Trophoblast cell (in vitro differentiated cells and primary cell): ENCODE results near the gene TMF1.

ENCODE experiments used
- DNase-seq, 2 donors: peaks; one replicate each; pipeline ENCODE4 v3.0.0-alpha.2; 2016
- H2AFZ ChIP-seq: 2 replicates; pipeline ENCODE4 v1.6.1; 2013; ENCODE audit warnings: low read length, moderate library complexity, mild to moderate bottlenecking; ENCODE audit not compliant: insufficient read depth, poor library complexity
- H2AK5ac ChIP-seq: 2 replicates; pipeline ENCODE4 v1.6.1; 2013; ENCODE audit warnings: mild to moderate bottlenecking, low read length
- H2BK120ac ChIP-seq: 2 replicates; pipeline ENCODE4 v1.6.1; 2013; ENCODE audit warnings: low read length, mild to moderate bottlenecking, moderate library complexity; ENCODE audit not compliant: insufficient read depth, poor library complexity
- H2BK12ac ChIP-seq: 2 replicates; pipeline ENCODE4 v1.6.1; 2013; ENCODE audit warnings: mild to moderate bottlenecking, low read length, moderate library complexity
- H2BK5ac ChIP-seq: 2 replicates; pipeline ENCODE4 v1.6.1; 2013; ENCODE audit warnings: low read length, low read depth, moderate library complexity, mild to moderate bottlenecking; ENCODE audit not compliant: poor library complexity
- H3K14ac ChIP-seq: 2 replicates; pipeline ENCODE4 v1.6.1; 2013; ENCODE audit warnings: mild to moderate bottlenecking, low read length
- H3K18ac ChIP-seq: 2 replicates; pipeline ENCODE4 v1.6.1; 2013; ENCODE audit warnings: mild to moderate bottlenecking, low read length
- H3K23ac ChIP-seq: 2 replicates; pipeline ENCODE4 v1.6.1; 2013; ENCODE audit warnings: low read length
- H3K27ac ChIP-seq: 2 replicates; pipeline ENCODE4 v1.5.1; 2013; ENCODE audit warnings: low read depth, mild to moderate bottlenecking, inconsistent platforms, low read length, moderate library complexity
- H3K27me3 ChIP-seq: 2 replicates; pipeline ENCODE4 v1.6.1; 2013; ENCODE audit warnings: inconsistent platforms, mild to moderate bottlenecking, low read length, moderate library complexity; ENCODE audit not compliant: insufficient read depth
- H3K36me3 ChIP-seq, 2 experiments: 1 replicate in 1 of 2; 2 replicates in 1 of 2; pipeline ENCODE4 v1.6.1; 2013; ENCODE audit warnings: low read length in 2 of 2, mild to moderate bottlenecking in 2 of 2, moderate library complexity in 1 of 2; ENCODE audit not compliant: insufficient read depth in 2 of 2, control insufficient read depth in 1 of 2
- H3K4ac ChIP-seq: 2 replicates; pipeline ENCODE4 v1.6.1; 2013; ENCODE audit warnings: low read depth, mild to moderate bottlenecking, low read length, moderate library complexity
- H3K4me1 ChIP-seq, 2 experiments: 1 replicate in 1 of 2; 2 replicates in 1 of 2; pipeline ENCODE4 v1.6.1; 2013; ENCODE audit warnings: low read length in 2 of 2, mild to moderate bottlenecking in 2 of 2, moderate library complexity in 1 of 2; ENCODE audit not compliant: insufficient read depth in 2 of 2, control insufficient read depth in 1 of 2
- H3K4me2 ChIP-seq: 2 replicates; pipeline ENCODE4 v1.6.1; 2013; ENCODE audit warnings: inconsistent platforms, mild to moderate bottlenecking, low read length, moderate library complexity
- H3K4me3 ChIP-seq: 2 replicates; pipeline ENCODE4 v1.5.1; 2013; ENCODE audit warnings: mild to moderate bottlenecking, low read depth, low read length, inconsistent platforms
- H3K79me1 ChIP-seq: one replicate; pipeline ENCODE4 v1.6.1; 2013; ENCODE audit warnings: low read length
- H3K79me2 ChIP-seq: 2 replicates; pipeline ENCODE4 v1.6.1; 2013; ENCODE audit warnings: low read length, mild to moderate bottlenecking; ENCODE audit not compliant: control insufficient read depth, insufficient read depth, poor library complexity
- H3K9ac ChIP-seq: 2 replicates; pipeline ENCODE4 v1.6.1; 2013; ENCODE audit warnings: mild to moderate bottlenecking, low read length
- H3K9me3 ChIP-seq: 2 replicates; pipeline ENCODE4 v1.6.1; 2013; ENCODE audit warnings: low read depth, mild to moderate bottlenecking, control low read depth, inconsistent platforms, low read length; ENCODE audit not compliant: insufficient read depth
- H4K12ac ChIP-seq: 2 replicates; pipeline ENCODE4 v1.6.1; 2013; ENCODE audit warnings: low read depth, mild to moderate bottlenecking, low read length, moderate library complexity
- H4K8ac ChIP-seq: 2 replicates; pipeline ENCODE4 v1.6.1; 2013; ENCODE audit warnings: low read depth, mild to moderate bottlenecking, low read length, moderate library complexity
- H4K91ac ChIP-seq: one replicate; pipeline ENCODE4 v1.6.1; 2013; ENCODE audit warnings: low read depth, mild to moderate bottlenecking, low read length, moderate library complexity
- WGBS: extraction: QIAGEN DNeasy Blood & Tissue Kit; methylation state at CpG from one replicate; pipeline ENCODE4 v1.1.7; 2013; ENCODE audit warnings: missing lambda C conversion rate; ENCODE audit not compliant: insufficient read length, insufficient coverage; ENCODE audit errors: extremely low coverage; 5-methylcytosine and 5-hydroxymethylcytosine counted together

The TMF1 gene

DNA sequence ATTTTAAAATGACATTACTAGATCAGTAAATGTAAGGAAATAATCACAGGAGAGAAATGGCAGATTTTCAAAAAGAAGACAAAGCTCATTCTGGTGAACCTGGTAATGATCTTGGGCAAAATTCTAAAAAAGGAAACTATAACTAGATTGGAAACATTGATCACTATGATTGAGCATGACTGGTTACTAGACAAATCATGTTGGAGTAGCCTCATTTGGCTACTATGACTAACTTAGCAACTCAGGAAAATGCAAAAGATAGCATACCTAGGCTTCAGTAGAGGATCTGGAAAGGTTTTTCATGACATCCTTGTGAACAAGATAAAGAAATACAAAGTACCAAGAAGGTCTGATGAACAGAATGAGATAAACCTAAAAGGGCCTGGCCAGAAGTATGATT lies 7.6 kb upstream of the TMF1 start:
- no peak overlapping the region for H4K12ac ChIP-seq
- H3K4me3 ChIP-seq: no peak overlapping the region
- no peak overlapping the region for H3K14ac ChIP-seq
- no peaks in the 10 kb centered on the region for H3K79me2 ChIP-seq
- H2BK12ac ChIP-seq: no peak overlapping the region
- H3K27ac ChIP-seq: no peak overlapping the region
- H3K27me3 ChIP-seq: no peaks in the 10 kb centered on the region
- H2AK5ac ChIP-seq: no peak overlapping the region
- H3K4me1 ChIP-seq: no peaks in the 10 kb centered on the region
- H3K79me1 ChIP-seq: no peaks in the 10 kb centered on the region
- no peak overlapping the region for H3K9ac ChIP-seq
- no peak overlapping the region for H4K8ac ChIP-seq
- H3K4ac ChIP-seq: no peak overlapping the region
- no peak overlapping the region for H3K23ac ChIP-seq
- H3K9me3 ChIP-seq: no peaks in the 10 kb centered on the region
- peaks cover 10 to 17% of the 10 kb centered on the region in 2 experiments for H3K36me3 ChIP-seq
- no peak overlapping the region for H2BK5ac ChIP-seq
- H3K4me2 ChIP-seq: no peak overlapping the region
- no peak overlapping the region for H2BK120ac ChIP-seq
- no peak overlapping the region for H4K91ac ChIP-seq
- no peak for DNase-seq
- no peak overlapping the region for H2AFZ ChIP-seq
- H3K18ac ChIP-seq: no peak overlapping the region

GRCh38 chr3:69058947-69059224 lies 6.8 kb upstream of the TMF1 start:
- H3K23ac ChIP-seq: no peak overlapping the region
- H3K14ac ChIP-seq: no peak overlapping the region
- no peaks in the 10 kb centered on the region for H3K4me1 ChIP-seq
- no peaks in the 10 kb centered on the region for H3K79me2 ChIP-seq
- no peak overlapping the region for H3K4ac ChIP-seq
- WGBS: no CpG with 5 or more reads among the region's 2 CpGs
- no peak overlapping the region for H3K4me2 ChIP-seq
- H2BK5ac ChIP-seq: no peak overlapping the region
- H4K12ac ChIP-seq: no peak overlapping the region
- H2BK12ac ChIP-seq: no peak overlapping the region
- no peak overlapping the region for H2AFZ ChIP-seq
- no peak for DNase-seq
- no peak overlapping the region for H2AK5ac ChIP-seq
- no peak overlapping the region for H4K8ac ChIP-seq
- no peak overlapping the region for H2BK120ac ChIP-seq
- no peak overlapping the region for H3K9ac ChIP-seq
- H3K9me3 ChIP-seq: no peaks in the 10 kb centered on the region
- H3K18ac ChIP-seq: no peak overlapping the region
- no peaks in the 10 kb centered on the region for H3K27me3 ChIP-seq
- H3K79me1 ChIP-seq: no peaks in the 10 kb centered on the region
- no peak overlapping the region for H3K4me3 ChIP-seq
- H4K91ac ChIP-seq: no peak overlapping the region
- no peak overlapping the region for H3K27ac ChIP-seq
- H3K36me3 ChIP-seq: peaks cover 13 to 19% of the 10 kb centered on the region in 2 experiments

DNA sequence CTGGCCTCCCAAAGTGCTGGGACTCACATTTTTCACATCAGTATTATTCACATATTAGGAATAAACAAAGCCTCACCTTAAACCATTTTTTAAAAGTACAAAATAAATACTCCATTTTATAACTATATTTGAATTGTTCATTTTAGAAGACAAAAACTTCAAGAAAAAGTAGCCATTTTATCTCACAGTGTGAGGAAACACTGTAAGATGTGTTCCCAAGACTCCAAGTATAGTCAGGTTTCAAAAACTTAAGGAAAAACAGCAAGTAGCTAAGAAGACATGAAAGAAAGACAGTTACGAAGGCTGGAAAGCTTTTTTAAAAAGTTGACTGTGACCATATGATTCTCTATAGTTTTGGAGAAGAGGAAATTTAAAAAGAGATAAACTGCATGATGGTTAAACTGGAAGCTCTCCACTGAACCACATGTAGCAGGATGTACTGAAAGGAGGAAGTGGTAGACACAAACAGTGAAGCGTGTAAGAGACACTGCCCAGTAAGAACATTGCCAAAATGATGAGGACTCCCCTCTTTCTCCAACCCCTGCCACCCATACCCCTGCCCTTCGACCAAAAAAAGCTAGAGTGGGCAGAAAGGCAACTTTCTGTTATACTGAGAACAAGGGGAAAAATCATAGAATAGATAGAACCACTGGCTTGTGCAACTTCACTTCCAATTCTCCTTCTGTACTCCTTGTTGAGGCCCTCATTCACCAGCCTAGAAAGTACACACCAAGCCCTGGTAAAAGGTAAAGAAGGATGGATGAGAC lies 6.2 kb upstream of the TMF1 start:
- H4K8ac ChIP-seq: no peak overlapping the region
- no peak overlapping the region for H4K12ac ChIP-seq
- no peak overlapping the region for H2AK5ac ChIP-seq
- no peak overlapping the region for H3K4ac ChIP-seq
- no peaks in the 10 kb centered on the region for H3K27me3 ChIP-seq
- no peak overlapping the region for H2AFZ ChIP-seq
- H3K79me2 ChIP-seq: no peaks in the 10 kb centered on the region
- H2BK120ac ChIP-seq: no peak overlapping the region
- no peaks in the 10 kb centered on the region for H3K4me1 ChIP-seq
- no CpG with 5 or more reads among the region's 3 CpGs for WGBS
- H3K4me2 ChIP-seq: no peak overlapping the region
- peaks cover 13 to 19% of the 10 kb centered on the region in 2 experiments for H3K36me3 ChIP-seq
- H3K4me3 ChIP-seq: no peak overlapping the region
- no peak overlapping the region for H3K9ac ChIP-seq
- no peaks in the 10 kb centered on the region for H3K9me3 ChIP-seq
- no peak overlapping the region for H2BK12ac ChIP-seq
- no peak for DNase-seq
- H3K18ac ChIP-seq: no peak overlapping the region
- H3K14ac ChIP-seq: no peak overlapping the region
- no peak overlapping the region for H3K23ac ChIP-seq
- no peak overlapping the region for H3K27ac ChIP-seq
- H3K79me1 ChIP-seq: no peaks in the 10 kb centered on the region
- H4K91ac ChIP-seq: no peak overlapping the region
- no peak overlapping the region for H2BK5ac ChIP-seq

DNA sequence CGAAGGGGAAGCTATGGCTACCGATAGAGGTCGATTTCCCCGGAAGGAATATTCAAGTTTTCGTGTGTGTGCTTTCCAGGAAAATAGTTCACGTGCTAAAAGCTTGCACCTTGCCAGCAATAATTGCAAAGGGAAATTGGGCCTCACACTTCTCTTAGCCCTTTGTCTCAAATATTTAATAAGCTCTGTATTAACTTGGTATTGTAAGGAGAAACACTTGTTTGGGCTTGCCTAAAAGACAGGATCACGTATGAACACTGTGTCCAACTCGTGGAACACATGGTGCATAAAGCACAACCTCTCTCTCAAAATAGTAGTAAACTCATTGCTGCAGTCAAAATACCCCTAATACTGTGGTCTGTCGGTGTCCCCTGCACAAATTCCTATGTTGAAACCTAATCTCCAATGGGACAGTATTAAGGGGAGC lies 352 bp upstream of the TMF1 start:
- no peak overlapping the region for H4K91ac ChIP-seq
- H3K9me3 ChIP-seq: no peaks in the 10 kb centered on the region
- H3K27ac ChIP-seq: peak overlapping the region; percentile 24
- WGBS: no CpG with 5 or more reads among the region's 9 CpGs
- no peak overlapping the region for H3K23ac ChIP-seq
- H4K8ac ChIP-seq: peak overlapping the region; percentile 91
- H3K4me2 ChIP-seq: peak overlapping the region; percentile 74
- peak overlapping the region; percentile 46 for H4K12ac ChIP-seq
- H3K4me3 ChIP-seq: no peak overlapping the region
- DNase-seq: no peak
- H2BK12ac ChIP-seq: no peak overlapping the region
- H3K79me1 ChIP-seq: peaks cover 14% of the 10 kb centered on the region
- peaks cover 0 to 5% of the 10 kb centered on the region in 2 experiments for H3K4me1 ChIP-seq
- H3K4ac ChIP-seq: peak overlapping the region; percentile 37
- H2AFZ ChIP-seq: peak overlapping the region; percentile 90
- no peak overlapping the region for H3K9ac ChIP-seq
- no peak overlapping the region for H2AK5ac ChIP-seq
- peak overlapping the region; percentile 11 for H2BK5ac ChIP-seq
- peaks cover 10% of the 10 kb centered on the region for H3K79me2 ChIP-seq
- peak overlapping the region; percentile 22 for H3K14ac ChIP-seq
- H3K36me3 ChIP-seq: peaks cover 3 to 10% of the 10 kb centered on the region in 2 experiments
- H3K27me3 ChIP-seq: no peaks in the 10 kb centered on the region
- H3K18ac ChIP-seq: no peak overlapping the region
- no peak overlapping the region for H2BK120ac ChIP-seq
